HFF-Myc (cell line): ENCODE results near the gene TEAD1.
A peak's percentile ranks its signal among the peaks of the same experiment; 100 is the strongest.

Source experiments
- DNase-seq: peaks from one replicate; pipeline ENCODE4 v3.0.0-alpha.2; 2011; ENCODE audit warnings: low read depth; ENCODE audit errors: extremely low read depth
- H3K4me3 ChIP-seq: replicated peaks from 2 replicates; pipeline ENCODE4 v1.5.1; 2011; ENCODE audit warnings: low read depth, mild to moderate bottlenecking, control low read depth, low read length
- CTCF ChIP-seq: IDR thresholded peaks from 2 replicates; pipeline ENCODE4 v1.5.1; 2012; ENCODE audit warnings: mild to moderate bottlenecking, low read depth, low read length, control low read depth; ENCODE audit errors: missing control alignments

Gene TEAD1

GRCh38 chr11:12802418-12803085 is 128.3 kb downstream of the TEAD1 start:
- no peak for TF ChIP-seq CTCF
- no peak overlapping the region for H3K4me3 ChIP-seq
- DNase-seq: peak; percentile 54

- TF ChIP-seq CTCF: no peak
- no peak for DNase-seq
- no peak overlapping the region for H3K4me3 ChIP-seq
Measured at GRCh38 chr11:12803086-12803826, 129.0 kb downstream of the TEAD1 start.

- no peak overlapping the region for H3K4me3 ChIP-seq
- no peak for TF ChIP-seq CTCF
- DNase-seq: no peak
Measured at GRCh38 chr11:12806113-12806512, 131.9 kb downstream of the TEAD1 start.

GRCh38 chr11:12807621-12808020 is 133.4 kb downstream of the TEAD1 start:
- no peak for TF ChIP-seq CTCF
- no peak overlapping the region for H3K4me3 ChIP-seq
- DNase-seq: no peak

- no peak for DNase-seq
- no peak overlapping the region for H3K4me3 ChIP-seq
- no peak for TF ChIP-seq CTCF
Measured at GRCh38 chr11:12808519-12808918, 134.3 kb downstream of the TEAD1 start.

- no peak for TF ChIP-seq CTCF
- H3K4me3 ChIP-seq: no peak overlapping the region
Measured at GRCh38 chr11:12809364-12809763, 135.1 kb downstream of the TEAD1 start.

More at GRCh38 chr11:12809364-12809763, 135.1 kb downstream of the TEAD1 start:
- DNase-seq: no peak
